ENCODE measurements around the gene ETV3.

The ETV3 gene

GRCh38 chr1:157161901-157162300 lies 23.7 kb upstream of the ETV3 start:
- DNase-seq (ENCODE audit: low read depth in 2 of 2) = no peak

DNA sequence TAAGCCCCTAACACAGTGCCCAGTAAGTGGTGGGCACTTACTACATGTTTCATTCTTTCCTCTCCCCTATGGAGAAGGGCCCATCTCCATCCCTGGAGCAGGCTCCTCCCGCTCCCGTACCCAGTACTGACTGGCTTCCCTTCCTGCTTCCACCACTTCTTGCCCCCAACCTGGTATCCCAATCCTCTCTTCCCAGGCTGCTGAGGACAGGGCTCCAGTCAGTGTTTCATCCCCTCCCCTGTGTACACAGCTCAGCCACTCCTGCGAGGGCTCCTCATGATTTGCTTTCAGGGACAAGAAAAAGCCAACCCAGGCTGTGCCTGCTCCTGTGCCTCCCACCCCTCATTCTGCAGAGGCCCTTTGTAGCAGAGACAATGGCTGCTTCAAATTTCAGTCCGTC lies 20.8 kb upstream of the ETV3 start:
- no peak for DNase-seq (ENCODE audit: low read depth in 2 of 2)

DNA sequence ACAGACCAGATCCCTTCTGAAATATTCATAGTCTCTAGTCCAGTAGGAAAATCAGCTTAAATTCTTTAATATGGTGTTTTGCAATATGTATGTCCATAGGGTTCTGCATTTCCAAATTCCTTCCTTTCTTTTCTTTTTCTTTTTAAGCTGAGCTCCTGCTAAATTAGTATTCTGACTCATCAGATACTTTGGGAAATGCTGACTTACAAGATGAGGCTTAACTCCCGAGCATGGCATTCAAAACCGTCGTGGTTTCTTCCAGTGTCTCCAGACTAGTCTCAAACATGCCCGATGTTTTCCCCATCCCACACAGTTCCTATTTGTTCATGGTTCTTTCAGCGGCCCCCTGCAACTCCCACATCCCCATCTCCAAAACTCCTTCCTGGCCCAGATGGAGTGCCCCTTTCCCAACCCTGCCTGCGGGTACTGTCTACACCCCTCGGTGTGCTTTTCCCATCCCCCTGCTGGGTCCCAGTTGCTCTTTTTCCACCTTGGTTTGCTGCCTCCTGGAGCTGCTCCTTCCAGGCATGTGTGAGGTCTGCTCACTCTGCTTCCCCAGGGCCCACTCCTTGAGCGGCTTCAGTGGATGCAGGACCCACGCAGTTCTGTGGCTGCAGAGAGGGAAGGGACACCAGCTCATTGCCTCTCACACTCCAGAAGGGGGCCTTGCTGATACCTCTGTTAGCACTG lies 19.5 kb upstream of the ETV3 start:
- no peak for DNase-seq (ENCODE audit: low read depth in 2 of 2)

- DNase-seq (ENCODE audit: low read depth in 2 of 2) = peak; percentile 71 to 72
Observed at GRCh38 chr1:157156058-157156541, 17.9 kb upstream of the ETV3 start.

GRCh38 chr1:157155658-157156057 lies 17.5 kb upstream of the ETV3 start:
- DNase-seq (ENCODE audit: low read depth in 2 of 2) = no peak

DNA sequence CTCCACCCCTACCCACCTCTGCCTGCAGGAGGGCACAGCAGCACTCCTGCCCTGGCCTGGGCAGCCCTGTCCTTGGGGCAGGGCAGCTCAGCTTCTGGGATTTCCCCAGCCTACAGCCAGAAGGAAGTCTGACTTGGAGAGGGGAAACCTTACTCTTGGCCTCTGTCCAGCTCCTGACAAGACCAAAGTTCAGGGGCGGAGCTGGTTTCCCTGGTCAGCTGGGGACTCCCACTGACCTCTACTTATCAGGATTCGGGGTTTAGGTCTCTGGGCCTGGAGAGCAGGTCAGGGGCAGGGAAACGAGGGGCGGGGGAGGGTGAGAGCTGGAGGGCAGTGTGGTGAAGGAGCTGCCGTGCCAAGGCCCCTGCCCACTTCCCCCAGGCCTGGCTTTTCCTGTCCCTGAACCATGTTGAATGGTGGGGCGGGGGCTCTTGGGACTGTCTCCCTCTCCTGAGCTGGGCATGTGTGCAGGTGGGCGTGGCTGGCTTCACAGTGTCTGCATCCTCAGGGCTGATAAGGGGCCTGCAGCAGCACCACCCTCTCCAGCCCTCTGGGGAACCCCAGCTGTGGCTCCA lies 16.8 kb upstream of the ETV3 start:
- DNase-seq (ENCODE audit: low read depth in 2 of 2) = no peak

DNA sequence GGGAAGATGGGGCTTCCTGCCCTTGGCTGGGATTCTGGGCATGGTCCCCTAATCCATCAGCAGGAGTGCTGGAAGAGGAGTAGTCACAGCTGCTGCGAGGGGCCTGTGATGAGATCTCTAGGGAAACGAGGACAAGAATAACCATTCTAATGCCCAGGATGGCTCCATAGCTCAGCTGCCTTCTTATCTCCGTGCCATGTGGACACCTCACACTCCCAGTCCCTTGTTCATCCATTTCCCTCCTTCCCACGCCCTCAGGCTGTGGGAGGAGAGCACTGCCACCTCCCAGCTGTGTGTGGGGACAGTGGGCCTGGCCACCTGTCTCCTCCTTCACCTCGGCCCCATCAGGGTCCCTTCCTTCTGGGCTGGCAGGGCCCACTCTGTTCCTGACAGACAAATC lies 16.1 kb upstream of the ETV3 start:
- no peak for DNase-seq (ENCODE audit: low read depth in 2 of 2)

GRCh38 chr1:157153746-157154145 lies 15.6 kb upstream of the ETV3 start:
- no peak for DNase-seq (ENCODE audit: low read depth in 2 of 2)

DNA sequence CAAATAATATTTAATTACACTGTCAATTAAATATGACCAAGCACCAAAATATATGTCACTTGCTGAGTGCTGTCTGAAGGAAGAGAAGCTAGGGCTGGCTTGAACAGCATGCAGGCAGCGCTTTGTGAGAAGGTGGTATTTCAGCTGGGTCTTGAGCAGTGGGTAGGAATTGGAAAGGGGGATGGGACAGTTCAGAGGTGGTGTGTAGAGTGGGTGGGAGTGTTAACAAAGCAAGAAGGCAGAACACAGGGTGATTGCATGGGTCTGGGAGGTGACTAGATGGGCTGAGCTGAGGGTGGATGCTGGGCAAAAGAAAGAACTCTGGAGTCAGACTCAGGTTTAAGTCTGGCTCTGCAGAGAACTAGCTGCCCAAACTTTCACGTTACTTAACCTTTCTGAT lies 14.3 kb upstream of the ETV3 start:
- no peak for DNase-seq (ENCODE audit: low read depth in 2 of 2)

DNA sequence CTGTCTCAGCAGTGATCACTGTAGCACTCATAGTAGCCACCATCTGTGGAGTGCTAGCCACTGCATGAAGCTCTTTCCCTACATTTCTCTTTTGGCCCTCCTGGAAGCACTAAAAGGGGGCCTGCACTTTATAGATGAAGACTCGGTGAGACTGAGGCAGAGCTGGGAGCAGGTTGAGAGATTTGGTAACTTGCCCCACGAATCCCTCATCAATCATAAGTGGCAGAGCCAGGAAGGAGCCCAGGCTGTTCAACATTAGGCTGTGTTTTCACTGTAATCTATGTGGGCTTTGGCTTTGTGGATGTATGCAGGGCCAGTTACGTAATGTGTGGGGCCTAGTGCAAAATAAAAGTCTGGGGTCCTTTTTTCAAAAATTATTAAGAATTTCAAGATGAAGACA lies 13.3 kb upstream of the ETV3 start:
- DNase-seq (ENCODE audit: low read depth in 2 of 2) = no peak

GRCh38 chr1:157151073-157151472 lies 12.9 kb upstream of the ETV3 start:
- DNase-seq (ENCODE audit: low read depth in 2 of 2) = no peak

DNA sequence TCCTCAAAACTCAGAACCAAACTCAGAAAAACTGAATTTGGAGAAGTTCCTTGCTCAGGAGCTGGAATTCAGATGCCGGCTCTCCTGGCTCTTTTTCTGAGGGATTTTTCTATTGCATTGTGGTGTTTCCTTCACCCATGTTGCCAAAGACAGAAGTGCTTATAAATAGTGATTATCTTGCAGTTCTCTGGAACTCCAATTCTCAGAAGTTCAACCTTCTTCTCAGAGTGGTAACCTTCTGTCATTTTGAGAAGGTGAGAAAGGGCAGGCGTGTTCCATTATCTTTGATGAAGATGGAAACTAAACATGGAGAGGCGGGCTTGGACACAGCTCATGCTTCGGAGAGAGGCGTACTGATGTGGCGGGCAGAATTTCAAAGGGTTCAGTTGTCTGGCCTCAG lies 12.4 kb upstream of the ETV3 start:
- no peak for DNase-seq (ENCODE audit: low read depth in 2 of 2)

DNA sequence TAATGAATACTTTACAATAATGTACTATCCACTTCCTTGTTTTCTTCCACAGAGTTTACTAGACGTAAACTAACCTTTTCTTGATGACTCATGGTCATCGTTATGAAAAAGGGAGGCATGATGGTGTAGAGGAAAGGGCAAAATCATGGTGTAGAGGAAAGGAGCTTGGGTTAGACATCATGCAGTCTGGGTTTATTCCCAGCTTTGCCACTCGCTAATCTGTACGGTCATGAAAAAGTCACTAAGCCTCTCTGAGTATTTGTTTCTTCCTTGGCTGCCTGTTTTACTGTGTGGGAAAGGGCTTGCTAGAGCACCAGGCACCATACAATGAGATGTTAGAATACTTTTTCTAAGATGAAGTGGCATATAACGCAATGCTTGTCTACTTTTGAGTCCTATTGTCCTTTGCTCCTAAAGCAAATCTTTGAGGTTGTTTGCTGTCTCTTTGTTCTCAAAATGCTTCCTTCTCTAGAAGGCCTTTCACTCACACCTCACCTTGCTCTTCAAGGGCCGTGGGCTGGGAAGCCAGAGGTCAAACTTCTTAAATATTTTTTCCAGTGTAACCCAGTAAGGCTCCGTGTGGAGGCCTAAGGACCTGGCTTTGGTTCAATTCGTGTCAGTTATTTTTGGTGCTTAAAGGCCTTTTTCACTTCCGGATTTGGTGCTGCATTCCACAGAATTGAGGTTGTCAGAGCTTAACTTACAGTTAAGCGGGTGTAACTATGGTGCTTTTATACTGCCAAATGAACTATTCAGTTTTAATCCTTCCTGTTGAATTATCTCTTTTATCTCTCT lies 9.9 kb upstream of the ETV3 start:
- no peak for DNase-seq (ENCODE audit: low read depth in 2 of 2)

DNA sequence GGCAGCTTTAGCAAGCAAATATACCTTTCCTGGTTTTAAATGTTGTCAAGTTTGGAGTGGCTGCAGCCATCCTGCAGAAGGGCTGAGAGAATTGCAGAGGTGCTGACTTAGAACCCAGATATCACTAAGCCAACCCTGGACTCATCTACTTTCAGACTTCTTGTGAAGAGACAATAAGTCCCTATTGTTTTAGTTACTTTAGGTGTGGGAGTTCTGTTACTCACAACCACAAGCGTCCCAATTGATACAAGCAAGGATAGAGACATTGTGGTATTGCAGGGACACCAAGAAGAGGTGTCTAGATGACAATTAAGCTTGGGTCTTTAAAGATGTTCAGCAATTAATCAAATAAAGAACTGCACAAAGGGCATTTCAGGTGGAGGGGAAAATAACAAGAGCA lies 8.8 kb upstream of the ETV3 start:
- DNase-seq (ENCODE audit: low read depth in 2 of 2) = no peak

DNA sequence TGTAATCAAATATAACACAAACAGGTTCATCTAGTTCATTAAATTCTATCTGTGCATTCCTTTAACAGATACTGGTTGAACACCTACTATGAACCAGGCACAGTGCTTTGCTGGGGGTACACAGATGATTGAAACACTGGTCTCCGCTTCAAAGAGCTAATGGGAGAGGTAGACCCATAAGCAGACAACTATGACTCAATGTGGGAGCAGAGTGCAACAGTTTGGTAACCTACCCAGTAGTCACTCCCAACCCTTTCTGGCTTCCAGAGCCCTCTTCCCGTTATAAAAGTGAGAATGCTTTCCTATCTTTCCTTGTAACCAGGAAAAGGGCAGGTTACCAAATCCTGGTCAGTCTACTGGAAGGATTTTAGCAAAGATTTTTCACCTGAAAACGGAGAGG lies 8.0 kb upstream of the ETV3 start:
- DNase-seq (ENCODE audit: low read depth in 2 of 2) = no peak

DNA sequence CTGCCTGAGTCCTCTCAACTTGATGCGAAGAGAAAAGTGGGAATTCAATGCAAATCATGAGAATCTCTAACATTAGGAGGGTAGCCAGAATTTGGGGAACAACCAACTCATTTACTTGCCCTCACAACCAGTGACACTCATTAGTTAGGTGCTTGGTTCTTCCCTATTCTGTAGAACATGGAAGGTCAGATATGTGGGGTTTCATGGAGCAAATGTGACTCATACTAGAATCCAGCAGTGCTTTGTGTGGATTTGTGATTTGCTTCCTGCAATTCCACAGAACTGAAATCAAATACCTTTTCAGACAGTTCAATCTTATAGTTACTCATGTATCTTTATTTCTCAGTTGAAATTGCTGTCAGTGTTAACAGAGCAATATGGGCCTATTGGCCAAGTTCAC lies 6.9 kb upstream of the ETV3 start:
- DNase-seq (ENCODE audit: low read depth in 2 of 2) = no peak

GRCh38 chr1:157144509-157144908 lies 6.3 kb upstream of the ETV3 start:
- DNase-seq (ENCODE audit: low read depth in 2 of 2) = no peak

DNA sequence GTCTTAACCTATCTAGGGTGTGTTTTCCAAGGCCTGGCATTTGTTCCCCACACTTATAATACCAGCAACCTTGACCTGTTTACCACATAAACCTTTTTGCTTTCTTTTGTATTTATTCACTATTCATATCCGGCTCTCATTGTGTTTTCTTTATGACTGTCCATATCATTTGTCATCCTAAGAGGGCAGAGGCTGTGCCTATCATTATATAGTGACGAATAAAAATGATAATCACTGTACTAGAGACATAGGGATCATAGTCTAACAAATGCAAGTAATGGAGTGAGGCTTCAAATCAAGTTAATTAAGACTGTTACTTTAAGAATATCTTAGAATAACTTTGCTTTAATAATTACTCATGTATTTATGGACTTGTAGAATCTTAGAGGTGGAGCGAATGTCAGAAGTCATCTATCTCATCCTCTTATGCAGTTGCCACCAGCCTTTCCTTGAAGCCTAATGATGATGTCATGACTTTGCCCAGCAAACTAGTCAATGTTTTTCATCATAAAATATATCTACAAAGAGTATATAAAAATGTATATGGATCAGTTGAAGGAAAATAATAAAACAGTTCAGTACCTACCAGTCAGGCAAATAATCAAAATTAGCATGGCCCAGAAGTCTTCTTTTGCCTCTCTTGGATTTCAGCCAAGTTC lies 4.7 kb upstream of the ETV3 start:
- no peak for DNase-seq (ENCODE audit: low read depth in 2 of 2)

DNA sequence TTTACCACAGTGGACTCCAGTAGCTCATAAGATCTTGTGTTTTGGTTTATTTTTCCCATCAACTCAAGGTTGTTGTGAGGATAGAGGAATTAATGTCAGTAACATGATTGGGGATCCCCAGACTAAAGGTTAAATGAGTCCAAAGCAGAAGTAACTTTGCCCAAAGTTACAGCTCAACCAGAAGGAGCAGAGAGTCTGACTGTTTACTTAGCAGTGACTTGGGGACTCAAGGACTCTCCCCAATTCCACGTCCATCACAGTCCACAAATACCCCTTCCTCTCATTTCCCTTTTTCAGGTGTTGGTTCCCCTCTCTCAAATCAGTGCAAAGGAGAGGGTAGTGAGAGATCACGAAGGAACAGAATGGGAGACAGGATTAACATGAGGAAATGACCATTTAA lies 4.0 kb upstream of the ETV3 start:
- DNase-seq (ENCODE audit: low read depth in 2 of 2) = no peak

GRCh38 chr1:157141212-157141855 lies 3.1 kb upstream of the ETV3 start:
- DNase-seq (ENCODE audit: low read depth in 2 of 2) = no peak

- no peak for DNase-seq (ENCODE audit: low read depth in 2 of 2)
Observed at GRCh38 chr1:157140063-157140588, 1.9 kb upstream of the ETV3 start.

Data from activated CD4-positive, alpha-beta T cell treated with anti-CD3 and anti-CD28 coated beads for 24 hours (primary cell).